ENCODE data around the gene BANF1. TPM values are rescaled to one million over a fixed set of nuclear protein-coding genes. Genes with fewer than 3 reads are reported as not detected.
"Not testable (repeated sequence)": the region's sequence is repeated elsewhere in the genome, so short reads cannot be mapped to it uniquely, and the experiment has no call there.

BANF1 gene
- total and polyA plus RNA-seq, 12 donors, result 196 to 381 (median 215) TPM

GRCh38 chr11:66017321-66017720 lies 15.0 kb downstream of the BANF1 start:
- peaks cover under 1 to 16% (median 13%) of the 10 kb centered on the region in 7 donors for H3K27me3 ChIP-seq
- H3K36me3 ChIP-seq, result no peaks in the 10 kb centered on the region
- H3K27ac ChIP-seq, result no peak overlapping the region
- no peaks in the 10 kb centered on the region for H3K9me3 ChIP-seq
- ATAC-seq (no peak), DNase-seq (no peak)
- intact Hi-C loops (cut with DNase I), result no loop called here
- TF ChIP-seq, protein P1, sequence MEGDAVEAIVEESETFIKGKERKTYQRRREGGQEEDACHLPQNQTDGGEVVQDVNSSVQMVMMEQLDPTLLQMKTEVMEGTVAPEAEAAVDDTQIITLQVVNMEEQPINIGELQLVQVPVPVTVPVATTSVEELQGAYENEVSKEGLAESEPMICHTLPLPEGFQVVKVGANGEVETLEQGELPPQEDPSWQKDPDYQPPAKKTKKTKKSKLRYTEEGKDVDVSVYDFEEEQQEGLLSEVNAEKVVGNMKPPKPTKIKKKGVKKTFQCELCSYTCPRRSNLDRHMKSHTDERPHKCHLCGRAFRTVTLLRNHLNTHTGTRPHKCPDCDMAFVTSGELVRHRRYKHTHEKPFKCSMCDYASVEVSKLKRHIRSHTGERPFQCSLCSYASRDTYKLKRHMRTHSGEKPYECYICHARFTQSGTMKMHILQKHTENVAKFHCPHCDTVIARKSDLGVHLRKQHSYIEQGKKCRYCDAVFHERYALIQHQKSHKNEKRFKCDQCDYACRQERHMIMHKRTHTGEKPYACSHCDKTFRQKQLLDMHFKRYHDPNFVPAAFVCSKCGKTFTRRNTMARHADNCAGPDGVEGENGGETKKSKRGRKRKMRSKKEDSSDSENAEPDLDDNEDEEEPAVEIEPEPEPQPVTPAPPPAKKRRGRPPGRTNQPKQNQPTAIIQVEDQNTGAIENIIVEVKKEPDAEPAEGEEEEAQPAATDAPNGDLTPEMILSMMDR (IDR thresholded peaks at IDR 0.05), result no peak
- no peak overlapping the region for H3K4me3 ChIP-seq
- H3K4me1 ChIP-seq, result peaks cover 1 to 34% (median 15%) of the 10 kb centered on the region in 9 donors
- WGBS, 2 donors, result 76 to 90% methylated on average over 4 of the region's 4 CpGs

DNA sequence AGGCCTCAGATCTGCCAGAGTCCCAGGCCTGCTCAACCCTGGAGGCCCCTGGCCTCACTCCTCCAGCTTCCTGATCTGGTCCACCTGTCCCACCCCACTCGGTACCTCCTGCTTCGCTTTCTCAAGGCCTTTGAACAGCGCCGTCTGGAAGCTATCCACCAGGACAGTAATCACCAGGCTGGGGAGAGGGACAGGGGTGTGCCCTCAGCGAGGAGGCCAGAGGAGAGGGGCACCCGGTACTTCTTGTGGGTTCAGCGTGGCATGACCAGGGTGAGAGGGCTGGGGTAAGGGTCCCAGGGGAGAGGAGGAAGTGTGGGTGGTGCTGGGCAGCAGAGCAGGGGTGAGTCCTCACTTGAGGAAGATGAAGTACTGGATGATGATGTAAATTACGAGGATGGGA lies 17.9 kb downstream of the BANF1 start:
- Histone ChIP-seq H3K4me1 (peaks cover 5 to 26% (median 17%) of the 10 kb centered on the region in 9 donors), H3K27me3 (peaks cover 0 to 9% (median 7%) of the 10 kb centered on the region in 7 donors), H3K36me3 (no peaks in the 10 kb centered on the region), H3K9me3 (no peaks in the 10 kb centered on the region), H3K27ac (no peak overlapping the region), H3K4me3 (peak overlapping the region in 1 of 10 donors; percentile 18)
- DNase-seq (no peak), ATAC-seq (no peak)
- WGBS, 2 donors, result 74 to 75% methylated on average over 8 of the region's 8 CpGs
- TF ChIP-seq, protein P1 (IDR thresholded peaks at IDR 0.05), result no peak
- intact Hi-C loops (cut with DNase I), result no loop called here

DNA sequence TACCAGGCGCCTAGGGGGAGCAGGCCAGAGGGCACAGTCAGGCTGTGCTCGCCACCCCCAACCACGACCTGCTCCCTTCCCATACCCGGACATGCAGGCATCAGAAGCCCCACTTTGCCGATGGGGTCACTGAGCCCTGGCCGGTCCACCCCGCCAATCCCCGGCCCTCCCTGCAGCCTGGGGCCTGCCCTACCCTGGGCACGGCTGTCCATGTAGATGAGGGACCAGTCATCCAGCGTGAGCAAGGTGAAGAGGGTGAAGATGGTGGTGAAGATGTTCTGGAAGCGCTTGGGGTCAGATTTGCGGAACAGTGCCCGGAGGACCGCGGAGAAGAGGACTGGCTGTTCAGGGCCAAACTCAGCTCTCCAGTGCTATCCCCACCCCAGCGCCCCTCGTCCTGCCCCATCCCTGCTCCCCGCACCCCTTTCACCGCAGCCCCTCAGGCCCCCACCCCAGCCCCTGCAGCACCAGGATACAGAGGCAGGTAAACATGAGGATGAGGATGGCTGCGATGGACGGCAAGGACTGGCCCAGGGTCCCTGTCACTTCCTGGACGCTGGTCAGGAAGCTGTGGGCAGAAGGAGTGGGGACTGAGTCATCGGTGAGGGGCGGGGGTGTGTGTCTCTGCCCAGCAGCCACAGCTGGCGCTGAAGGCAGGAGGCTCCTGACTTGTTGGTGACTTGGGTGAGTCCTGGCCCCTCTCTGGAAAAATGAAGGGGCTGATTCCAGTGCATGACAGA lies 18.5 kb downstream of the BANF1 start:
- no peaks in the 10 kb centered on the region for H3K9me3 ChIP-seq
- H3K27me3 ChIP-seq, result peaks cover 0 to 9% (median 7%) of the 10 kb centered on the region in 7 donors
- peak overlapping the region in 1 of 10 donors; percentile 18 for H3K4me3 ChIP-seq
- WGBS, 2 donors, result 86 to 88% methylated on average over 22 to 25 of the region's 25 CpGs
- intact Hi-C loops (cut with DNase I), result no loop called here
- no peaks in the 10 kb centered on the region for H3K36me3 ChIP-seq
- DNase-seq, result no peak
- TF ChIP-seq, protein P1 (IDR thresholded peaks at IDR 0.05), result no peak
- H3K27ac ChIP-seq, result peak overlapping the region in 1 of 10 donors; percentile 66
- peak in 1 of 8 donors; percentile 40 for ATAC-seq
- peaks cover 1 to 26% (median 11%) of the 10 kb centered on the region in 9 donors for H3K4me1 ChIP-seq

GRCh38 chr11:66022401-66023185 lies 20.3 kb downstream of the BANF1 start:
- WGBS, 2 donors, result 20% methylated on average over 45 to 46 of the region's 46 CpGs
- TF ChIP-seq, protein P1 (IDR thresholded peaks at IDR 0.05), result peak; percentile 89 to 98 (median 95)
- H3K27ac ChIP-seq, result no peak overlapping the region
- peaks cover 0 to 9% (median 7%) of the 10 kb centered on the region in 7 donors for H3K27me3 ChIP-seq
- H3K36me3 ChIP-seq, result no peaks in the 10 kb centered on the region
- H3K4me1 ChIP-seq, result peaks cover 0 to 26% (median 8%) of the 10 kb centered on the region in 9 donors
- peak; percentile 62 to 87 (median 85) for ATAC-seq
- intact Hi-C loops (cut with DNase I), result no loop called here
- H3K4me3 ChIP-seq, result peak overlapping the region in 7 of 10 donors; percentile 4 to 29 (median 17)
- peak; percentile 65 to 81 for DNase-seq
- no peaks in the 10 kb centered on the region for H3K9me3 ChIP-seq

DNA sequence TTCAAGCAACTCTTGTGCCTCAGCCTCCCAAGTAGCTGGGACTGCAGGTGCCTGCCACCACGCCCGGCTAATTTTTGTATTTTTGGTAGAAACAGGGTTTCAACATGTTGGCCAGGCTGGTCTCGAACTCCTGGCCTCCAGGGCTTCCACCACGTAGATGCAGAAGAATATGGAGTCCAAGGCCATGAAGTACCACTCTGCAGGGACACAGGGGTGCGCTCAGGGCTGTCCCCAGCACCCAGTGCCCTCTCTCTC lies 20.8 kb downstream of the BANF1 start:
- DNase-seq; ATAC-seq; H3K27ac ChIP-seq; H3K4me3 ChIP-seq; H3K36me3 ChIP-seq; H3K9me3 ChIP-seq; intact Hi-C loops (cut with DNase I): not testable (repeated sequence)
- peaks cover 0 to 26% (median 8%) of the 10 kb centered on the region in 9 donors for H3K4me1 ChIP-seq
- peaks cover 0 to 12% (median 7%) of the 10 kb centered on the region in 7 donors for H3K27me3 ChIP-seq
- 72 to 83% methylated on average over 5 of the region's 5 CpGs for WGBS, 2 donors

Measured in heart right ventricle (tissue), 16 donors.